ENCODE results near the gene ARRDC1.

GRCh38 chr9:137631345-137632229, 26.1 kb downstream of the ARRDC1 start:
- TF ChIP-seq, protein P1, sequence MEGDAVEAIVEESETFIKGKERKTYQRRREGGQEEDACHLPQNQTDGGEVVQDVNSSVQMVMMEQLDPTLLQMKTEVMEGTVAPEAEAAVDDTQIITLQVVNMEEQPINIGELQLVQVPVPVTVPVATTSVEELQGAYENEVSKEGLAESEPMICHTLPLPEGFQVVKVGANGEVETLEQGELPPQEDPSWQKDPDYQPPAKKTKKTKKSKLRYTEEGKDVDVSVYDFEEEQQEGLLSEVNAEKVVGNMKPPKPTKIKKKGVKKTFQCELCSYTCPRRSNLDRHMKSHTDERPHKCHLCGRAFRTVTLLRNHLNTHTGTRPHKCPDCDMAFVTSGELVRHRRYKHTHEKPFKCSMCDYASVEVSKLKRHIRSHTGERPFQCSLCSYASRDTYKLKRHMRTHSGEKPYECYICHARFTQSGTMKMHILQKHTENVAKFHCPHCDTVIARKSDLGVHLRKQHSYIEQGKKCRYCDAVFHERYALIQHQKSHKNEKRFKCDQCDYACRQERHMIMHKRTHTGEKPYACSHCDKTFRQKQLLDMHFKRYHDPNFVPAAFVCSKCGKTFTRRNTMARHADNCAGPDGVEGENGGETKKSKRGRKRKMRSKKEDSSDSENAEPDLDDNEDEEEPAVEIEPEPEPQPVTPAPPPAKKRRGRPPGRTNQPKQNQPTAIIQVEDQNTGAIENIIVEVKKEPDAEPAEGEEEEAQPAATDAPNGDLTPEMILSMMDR (IDR thresholded peaks at IDR 0.05): no peak
- TF ChIP-seq POLR2AphosphoS5 (IDR thresholded peaks at IDR 0.05; ENCODE audit: insufficient read depth in 1 of 2, low read depth in 1 of 2) (no peak), POLR2A (IDR thresholded peaks at IDR 0.05) (no peak)
